HG03575 (cell line): ENCODE results near the gene IQCK.
"Not testable (repeated sequence)": the region's sequence is repeated elsewhere in the genome, so short reads cannot be mapped to it uniquely, and the experiment has no call there.

Experiments
- ATAC-seq: cut with Tn5 transposase; IDR thresholded peaks from one replicate; pipeline ENCODE4 v1.9.1; 2021; ENCODE audit not compliant: unreplicated experiment, insufficient number of reproducible peaks, low FRiP score; ENCODE audit errors: extremely low read depth

IQCK gene

GRCh38 chr16:19717741-19718623 is at the start of gene IQCK, which contains the start of gene KNOP1:
TSS of gene IQCK (plus strand) at chr16:19718271. CDS start at chr16:19718307, 36 bp downstream.
TSS of gene KNOP1 (minus strand) at chr16:19718227. CDS start at chr16:19715035, 3,192 bp downstream.
- ATAC-seq, result no peak

GRCh38 chr16:19672378-19672777 is 45.7 kb upstream of the IQCK start:
- ATAC-seq, result no peak

- no peak for ATAC-seq
Observed at GRCh38 chr16:19674485-19674884, 43.6 kb upstream of the IQCK start.

- ATAC-seq, result no peak
Observed at GRCh38 chr16:19677402-19677801, 40.7 kb upstream of the IQCK start.

- no peak for ATAC-seq
Observed at GRCh38 chr16:19678804-19679203, 39.3 kb upstream of the IQCK start.

GRCh38 chr16:19679281-19679680 is 38.8 kb upstream of the IQCK start:
- ATAC-seq, result not testable (repeated sequence)

- ATAC-seq, result no peak
Observed at GRCh38 chr16:19680881-19681340, 37.2 kb upstream of the IQCK start.

GRCh38 chr16:19681637-19682036 is 36.4 kb upstream of the IQCK start:
- ATAC-seq, result no peak

GRCh38 chr16:19683453-19684236 is 34.4 kb upstream of the IQCK start:
- ATAC-seq, result no peak

GRCh38 chr16:19685176-19685575 is 32.9 kb upstream of the IQCK start:
- no peak for ATAC-seq

GRCh38 chr16:19687279-19687678 is 30.8 kb upstream of the IQCK start:
- ATAC-seq, result no peak

- ATAC-seq, result no peak
Observed at GRCh38 chr16:19688396-19689024, 29.6 kb upstream of the IQCK start.

- no peak for ATAC-seq
Observed at GRCh38 chr16:19689342-19689741, 28.7 kb upstream of the IQCK start.

- ATAC-seq, result no peak
Observed at GRCh38 chr16:19690196-19690595, 27.9 kb upstream of the IQCK start.

GRCh38 chr16:19691161-19691711 is 26.8 kb upstream of the IQCK start:
- no peak for ATAC-seq

- ATAC-seq, result no peak
Observed at GRCh38 chr16:19694989-19695388, 23.1 kb upstream of the IQCK start.

- ATAC-seq, result no peak
Observed at GRCh38 chr16:19696328-19696727, 21.7 kb upstream of the IQCK start.

GRCh38 chr16:19696961-19697360 is 21.1 kb upstream of the IQCK start:
- ATAC-seq, result no peak

GRCh38 chr16:19697756-19698318 is 20.2 kb upstream of the IQCK start:
- no peak for ATAC-seq
